ENCODE measurements around the gene RCC2. TPM values are rescaled to one million over a fixed set of nuclear protein-coding genes. Genes with fewer than 3 reads are reported as not detected.

Gene RCC2
- total and polyA plus RNA-seq, 8 donors: 11.5 to 45.4 (median 18.6) TPM

- FAIRE-seq (no peak), DNase-seq (no peak), ATAC-seq (no peak)
- Histone ChIP-seq H3K4me3 (no peak overlapping the region), H3K36me3 (no peaks in the 10 kb centered on the region), H3K27ac (no peak overlapping the region), H3K27me3 (no peaks in the 10 kb centered on the region), H3K4me1 (peaks cover 0 to 6% (median 0%) of the 10 kb centered on the region in 3 donors), H3K9me3 (no peaks in the 10 kb centered on the region)
- intact Hi-C loops (cut with DNase I): no loop called here
- TF ChIP-seq, protein P1, sequence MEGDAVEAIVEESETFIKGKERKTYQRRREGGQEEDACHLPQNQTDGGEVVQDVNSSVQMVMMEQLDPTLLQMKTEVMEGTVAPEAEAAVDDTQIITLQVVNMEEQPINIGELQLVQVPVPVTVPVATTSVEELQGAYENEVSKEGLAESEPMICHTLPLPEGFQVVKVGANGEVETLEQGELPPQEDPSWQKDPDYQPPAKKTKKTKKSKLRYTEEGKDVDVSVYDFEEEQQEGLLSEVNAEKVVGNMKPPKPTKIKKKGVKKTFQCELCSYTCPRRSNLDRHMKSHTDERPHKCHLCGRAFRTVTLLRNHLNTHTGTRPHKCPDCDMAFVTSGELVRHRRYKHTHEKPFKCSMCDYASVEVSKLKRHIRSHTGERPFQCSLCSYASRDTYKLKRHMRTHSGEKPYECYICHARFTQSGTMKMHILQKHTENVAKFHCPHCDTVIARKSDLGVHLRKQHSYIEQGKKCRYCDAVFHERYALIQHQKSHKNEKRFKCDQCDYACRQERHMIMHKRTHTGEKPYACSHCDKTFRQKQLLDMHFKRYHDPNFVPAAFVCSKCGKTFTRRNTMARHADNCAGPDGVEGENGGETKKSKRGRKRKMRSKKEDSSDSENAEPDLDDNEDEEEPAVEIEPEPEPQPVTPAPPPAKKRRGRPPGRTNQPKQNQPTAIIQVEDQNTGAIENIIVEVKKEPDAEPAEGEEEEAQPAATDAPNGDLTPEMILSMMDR (IDR thresholded peaks at IDR 0.05): no peak
- WGBS, 2 donors: 86 to 89% methylated on average over 9 of the region's 9 CpGs
Observed at GRCh38 chr1:17434601-17435000, 4.9 kb downstream of the RCC2 start.

DNA sequence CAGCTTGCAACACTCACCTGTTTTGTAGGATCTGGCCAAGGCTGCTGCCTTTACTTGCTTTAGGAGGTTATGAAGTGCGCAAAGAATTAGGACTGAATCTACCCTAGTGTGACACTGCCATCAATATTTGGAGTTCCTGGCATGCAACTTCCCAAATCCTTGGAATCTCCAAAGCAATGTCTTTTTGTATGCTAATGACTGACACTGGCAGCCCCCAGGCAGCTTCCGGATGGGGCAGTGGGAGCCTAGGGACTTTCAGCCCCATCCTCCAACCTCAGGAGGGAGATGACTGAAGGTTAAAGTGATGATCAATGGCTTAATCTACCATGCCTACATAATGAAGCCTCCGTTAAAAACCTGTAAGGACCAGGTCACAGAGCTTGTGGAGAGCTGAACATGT, 5.5 kb downstream of the RCC2 start:
- Histone ChIP-seq H3K4me1 (peaks cover 0 to 6% (median 0%) of the 10 kb centered on the region in 3 donors), H3K4me3 (no peak overlapping the region), H3K36me3 (no peaks in the 10 kb centered on the region), H3K27ac (no peak overlapping the region), H3K27me3 (no peaks in the 10 kb centered on the region), H3K9me3 (no peaks in the 10 kb centered on the region)
- TF ChIP-seq, protein P1 (IDR thresholded peaks at IDR 0.05): no peak
- DNase-seq (no peak), ATAC-seq (no peak), FAIRE-seq (no peak)
- intact Hi-C loops (cut with DNase I): no loop called here
- 80 to 85% methylated on average over 3 of the region's 3 CpGs for WGBS, 2 donors

GRCh38 chr1:17433261-17433660, 6.2 kb downstream of the RCC2 start:
- DNase-seq (no peak), FAIRE-seq (no peak), ATAC-seq (no peak)
- TF ChIP-seq, protein P1 (IDR thresholded peaks at IDR 0.05): no peak
- peaks cover 0 to 9% (median under 1%) of the 10 kb centered on the region in 3 donors for H3K4me1 ChIP-seq
- H3K4me3 ChIP-seq: no peak overlapping the region
- intact Hi-C loops (cut with DNase I): no loop called here
- H3K36me3 ChIP-seq: no peaks in the 10 kb centered on the region
- H3K27ac ChIP-seq: no peak overlapping the region
- no peaks in the 10 kb centered on the region for H3K27me3 ChIP-seq
- 88 to 93% methylated on average over 13 of the region's 13 CpGs for WGBS, 2 donors
- no peaks in the 10 kb centered on the region for H3K9me3 ChIP-seq

- H3K9me3 ChIP-seq: no peaks in the 10 kb centered on the region
- no peak for ATAC-seq
- H3K4me1 ChIP-seq: peaks cover 0 to 12% (median 3%) of the 10 kb centered on the region in 3 donors
- H3K27me3 ChIP-seq: no peaks in the 10 kb centered on the region
- intact Hi-C loops (cut with DNase I): no loop called here
- TF ChIP-seq, protein P1 (IDR thresholded peaks at IDR 0.05): no peak
- no peaks in the 10 kb centered on the region for H3K36me3 ChIP-seq
- FAIRE-seq: no peak
- no peak overlapping the region for H3K4me3 ChIP-seq
- no peak for DNase-seq
- H3K27ac ChIP-seq: no peak overlapping the region
- 92 to 97% methylated on average over 3 of the region's 3 CpGs for WGBS, 2 donors
Observed at GRCh38 chr1:17432412-17432811, 7.1 kb downstream of the RCC2 start.

GRCh38 chr1:17429183-17429582, 10.3 kb downstream of the RCC2 start:
- H3K9me3 ChIP-seq: no peaks in the 10 kb centered on the region
- H3K4me3 ChIP-seq: no peak overlapping the region
- H3K36me3 ChIP-seq: peaks cover 0 to 16% (median 5%) of the 10 kb centered on the region in 3 donors
- FAIRE-seq (no peak), ATAC-seq (no peak), DNase-seq (no peak)
- TF ChIP-seq, protein P1 (IDR thresholded peaks at IDR 0.05): no peak
- intact Hi-C loops (cut with DNase I): no loop called here
- no peaks in the 10 kb centered on the region for H3K27me3 ChIP-seq
- H3K27ac ChIP-seq: no peak overlapping the region
- peaks cover 0 to 6% (median 3%) of the 10 kb centered on the region in 3 donors for H3K4me1 ChIP-seq
- 88 to 96% methylated on average over 9 of the region's 9 CpGs for WGBS, 2 donors

All from pancreas (tissue), 10 donors.